K562 treated with DMSO at 1 percent for 24 hours (cell line): ENCODE measurements around the gene DCAF8L1. TPM values are rescaled to one million over a fixed set of nuclear protein-coding genes. Genes with fewer than 3 reads are reported as not detected.

Source experiments
- total RNA-seq: library from RNA; unstranded; fragments of 300-600 nt; gene quantifications from 2 replicates; pipeline ENCODE4 v1.2.3, GENCODE V29; 2022; ENCODE audit warnings: low read depth; ENCODE audit not compliant: insufficient read depth

The DCAF8L1 gene
- not detected in 2 replicates for total RNA-seq

DNA sequence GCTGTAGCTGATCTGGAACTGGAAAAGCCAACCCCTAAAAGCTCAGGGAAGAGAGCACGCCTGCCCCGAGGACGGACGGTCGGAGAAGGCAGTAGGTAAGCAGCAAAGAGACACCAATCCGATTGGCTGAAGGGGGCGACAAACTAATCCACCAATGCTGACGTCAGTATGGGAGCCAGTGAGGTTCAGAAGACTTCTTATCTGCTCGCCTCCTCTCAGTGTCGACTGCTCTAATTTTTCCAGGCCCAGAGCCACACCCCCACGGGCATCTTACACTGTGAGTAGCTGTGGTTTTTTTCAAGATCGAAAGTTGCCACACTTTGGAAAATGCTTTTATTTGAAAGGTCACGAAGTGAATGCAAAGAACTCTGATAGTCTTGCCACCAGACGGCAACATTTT is at the start of gene DCAF8L1:
TSS of gene DCAF8L1 (minus strand) at position 101 of the 400 bp plus-strand sequence. CDS start 115 bp downstream, outside the sequence.

Other genes starting within 250 kb of the DCAF8L1 start
- gene MAGEB10, start 173.5 kb downstream of the DCAF8L1 start, total RNA-seq = 0.81 and 0.86 TPM in 2 replicates